WERI-Rb-1 (cell line): ENCODE measurements around the gene UVRAG.
A peak's percentile ranks its signal among the peaks of the same experiment; 100 is the strongest.

Experiments
- DNase-seq: peaks from one replicate; pipeline ENCODE4 v3.0.0-alpha.2; 2020
- H3K27ac ChIP-seq: fragments of 250-450 bp; sonication (Bioruptor Pico); 2 replicates; pipeline ENCODE4 v1.5.1; 2020; ENCODE audit warnings: mild to moderate bottlenecking, moderate library complexity
- H3K27me3 ChIP-seq: fragments of 250-450 bp; sonication (Bioruptor Pico); 2 replicates; pipeline ENCODE4 v1.5.1; 2021; ENCODE audit warnings: mild to moderate bottlenecking, low read depth, moderate library complexity; ENCODE audit not compliant: insufficient read depth, severe bottlenecking
- H3K36me3 ChIP-seq: fragments of 250-450 bp; sonication (Bioruptor Pico); 2 replicates; pipeline ENCODE4 v1.5.1; 2020; ENCODE audit warnings: mild to moderate bottlenecking, moderate library complexity
- H3K4me3 ChIP-seq: 2 replicates; pipeline ENCODE4 v1.5.1; 2011; ENCODE audit warnings: low read depth, mild to moderate bottlenecking, control low read depth, low read length
- H3K9me3 ChIP-seq: fragments of 250-450 bp; sonication (Bioruptor Pico); 2 replicates; pipeline ENCODE4 v1.5.1; 2021; ENCODE audit warnings: mild to moderate bottlenecking, moderate library complexity; ENCODE audit not compliant: severe bottlenecking
- TF ChIP-seq, protein P1 (sequence below): IDR thresholded peaks from 2 replicates; pipeline ENCODE4 v1.5.1; 2011; ENCODE audit warnings: low read depth, mild to moderate bottlenecking, control low read depth, inconsistent platforms, low read length

The UVRAG gene

DNA sequence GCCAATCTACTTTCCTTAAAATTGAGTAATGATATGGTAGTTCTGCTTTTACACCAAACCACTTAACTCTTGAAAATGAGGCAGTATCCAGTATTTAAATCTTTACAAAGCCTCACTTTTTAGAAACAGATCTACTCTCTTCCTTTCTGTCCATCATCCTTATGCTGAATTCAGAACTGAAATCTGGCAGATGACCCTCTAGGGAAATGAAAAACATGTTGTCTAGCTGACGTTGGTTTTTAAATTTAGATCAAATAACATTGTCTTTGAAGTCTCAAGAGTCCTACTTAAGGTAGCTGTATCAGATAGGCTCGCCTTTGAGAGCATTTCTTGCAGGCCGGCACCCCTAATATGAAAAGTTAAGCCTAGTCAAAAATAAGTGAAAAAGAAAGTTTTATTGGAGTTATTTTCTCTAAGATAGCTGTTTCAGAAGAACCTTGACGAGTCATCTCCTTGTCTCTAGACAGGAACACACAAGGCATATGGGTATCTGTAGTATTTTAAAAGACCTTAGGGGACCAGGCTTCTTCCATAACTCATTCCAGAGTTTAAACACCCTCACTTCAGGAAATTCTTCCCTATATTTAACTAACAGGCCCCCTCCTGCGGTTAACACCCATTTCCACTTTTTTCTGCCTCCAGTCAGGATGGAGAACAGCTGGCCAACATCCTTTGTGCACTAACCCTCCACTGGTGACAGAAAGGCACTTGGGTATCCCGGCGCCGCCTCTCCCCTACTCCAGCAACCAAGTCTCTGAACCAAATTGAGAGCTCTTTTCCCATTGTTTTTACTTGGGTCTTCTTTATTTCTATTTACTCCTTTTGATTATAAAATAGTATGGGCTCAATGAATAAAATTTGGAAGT lies 310.1 kb downstream of the UVRAG start:
- DNase-seq, result no peak
- Histone ChIP-seq H3K27ac (no peak overlapping the region), H3K27me3 (no peaks in the 10 kb centered on the region), H3K36me3 (no peaks in the 10 kb centered on the region), H3K4me3 (no peak overlapping the region), H3K9me3 (no peaks in the 10 kb centered on the region)
- TF ChIP-seq, protein P1, sequence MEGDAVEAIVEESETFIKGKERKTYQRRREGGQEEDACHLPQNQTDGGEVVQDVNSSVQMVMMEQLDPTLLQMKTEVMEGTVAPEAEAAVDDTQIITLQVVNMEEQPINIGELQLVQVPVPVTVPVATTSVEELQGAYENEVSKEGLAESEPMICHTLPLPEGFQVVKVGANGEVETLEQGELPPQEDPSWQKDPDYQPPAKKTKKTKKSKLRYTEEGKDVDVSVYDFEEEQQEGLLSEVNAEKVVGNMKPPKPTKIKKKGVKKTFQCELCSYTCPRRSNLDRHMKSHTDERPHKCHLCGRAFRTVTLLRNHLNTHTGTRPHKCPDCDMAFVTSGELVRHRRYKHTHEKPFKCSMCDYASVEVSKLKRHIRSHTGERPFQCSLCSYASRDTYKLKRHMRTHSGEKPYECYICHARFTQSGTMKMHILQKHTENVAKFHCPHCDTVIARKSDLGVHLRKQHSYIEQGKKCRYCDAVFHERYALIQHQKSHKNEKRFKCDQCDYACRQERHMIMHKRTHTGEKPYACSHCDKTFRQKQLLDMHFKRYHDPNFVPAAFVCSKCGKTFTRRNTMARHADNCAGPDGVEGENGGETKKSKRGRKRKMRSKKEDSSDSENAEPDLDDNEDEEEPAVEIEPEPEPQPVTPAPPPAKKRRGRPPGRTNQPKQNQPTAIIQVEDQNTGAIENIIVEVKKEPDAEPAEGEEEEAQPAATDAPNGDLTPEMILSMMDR, result no peak

- Histone ChIP-seq H3K27me3 (no peaks in the 10 kb centered on the region), H3K36me3 (no peaks in the 10 kb centered on the region; the same call in 1 of the 2 replicates), H3K9me3 (no peaks in the 10 kb centered on the region), H3K27ac (no peak overlapping the region), H3K4me3 (no peak overlapping the region)
- TF ChIP-seq, protein P1, result no peak
- no peak for DNase-seq
Observed at GRCh38 chr11:76129729-76130128, 314.7 kb downstream of the UVRAG start.

DNA sequence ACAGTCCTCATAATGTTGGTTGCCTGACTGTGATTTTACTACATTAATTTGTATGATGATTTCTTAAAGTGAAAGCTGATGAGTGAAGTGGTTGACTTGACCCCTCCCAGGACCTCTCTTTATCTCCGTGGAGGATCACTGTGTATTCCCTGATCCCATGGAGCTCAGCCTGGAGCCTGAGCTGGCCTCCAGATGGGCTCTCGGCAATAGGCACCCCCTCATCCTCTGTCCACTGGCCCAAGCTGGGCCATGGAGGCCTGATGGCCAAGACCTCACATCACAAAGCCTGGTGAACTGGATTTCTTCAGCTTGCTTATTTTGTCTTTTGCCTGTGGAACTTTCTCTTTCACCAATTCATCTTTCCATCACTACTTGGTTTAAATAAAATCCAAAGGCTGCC lies 316.1 kb downstream of the UVRAG start:
- no peak overlapping the region for H3K4me3 ChIP-seq
- no peaks in the 10 kb centered on the region for H3K27me3 ChIP-seq
- H3K27ac ChIP-seq, result 0 out of 2 replicates have a peak overlapping the region, but pooled peaks have one; percentile 22
- peak; percentile 32 for DNase-seq
- H3K36me3 ChIP-seq, result no peaks in the 10 kb centered on the region; the same call in 1 of the 2 replicates
- TF ChIP-seq, protein P1, result no peak
- H3K9me3 ChIP-seq, result no peaks in the 10 kb centered on the region

DNA sequence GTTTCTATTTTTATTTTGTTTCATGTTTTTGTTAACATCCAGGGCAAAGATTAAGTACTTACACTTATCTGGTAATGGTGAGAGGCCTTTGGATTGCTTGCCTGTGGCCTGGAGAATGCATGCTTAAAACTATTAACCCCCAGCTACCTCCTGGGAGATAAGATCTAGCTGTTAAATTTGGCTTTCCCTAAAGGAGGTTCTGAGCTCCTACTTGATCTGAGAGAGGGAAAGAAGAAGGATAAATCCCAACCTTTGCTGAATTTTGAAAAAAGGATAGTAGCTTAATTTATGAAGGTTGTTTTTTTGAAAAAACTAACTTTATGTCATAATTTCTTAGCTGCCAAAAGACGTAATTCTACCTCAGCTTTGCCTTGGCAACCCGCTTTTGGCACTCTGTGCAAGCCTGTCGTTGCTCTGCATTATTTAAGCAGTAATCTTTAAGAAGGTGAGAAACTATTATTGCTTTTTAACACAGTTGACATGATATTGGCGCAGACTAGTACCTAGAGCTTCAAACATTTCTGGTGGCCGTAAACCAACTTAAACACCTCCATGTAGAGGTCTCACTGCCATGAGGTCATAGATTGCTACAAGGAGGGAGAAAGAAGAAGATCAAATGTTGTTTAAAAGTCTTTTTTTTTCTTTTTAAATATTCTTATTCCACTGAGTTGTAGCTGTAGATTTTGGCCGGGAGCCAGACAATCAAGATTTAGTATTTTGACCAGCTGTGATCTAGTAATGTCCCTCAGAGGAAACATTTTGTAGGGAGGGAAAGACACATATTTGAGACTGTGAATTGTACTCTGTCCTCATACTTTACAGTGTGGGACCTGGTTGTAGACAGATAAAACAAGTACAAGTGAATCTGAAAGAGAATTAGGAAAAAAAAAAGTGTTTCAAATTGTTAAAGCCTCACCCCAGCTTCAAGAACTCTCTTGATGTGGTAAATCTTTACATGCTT lies 316.9 kb downstream of the UVRAG start:
- Histone ChIP-seq H3K4me3 (no peak overlapping the region), H3K36me3 (no peaks in the 10 kb centered on the region; the same call in 1 of the 2 replicates), H3K27ac (0 out of 2 replicates have a peak overlapping the region, but pooled peaks have one; percentile 22), H3K27me3 (no peaks in the 10 kb centered on the region), H3K9me3 (no peaks in the 10 kb centered on the region)
- TF ChIP-seq, protein P1, result no peak
- no peak for DNase-seq

- H3K27ac ChIP-seq, result no peak overlapping the region
- no peaks in the 10 kb centered on the region for H3K27me3 ChIP-seq
- no peaks in the 10 kb centered on the region; the same call in 1 of the 2 replicates for H3K36me3 ChIP-seq
- H3K9me3 ChIP-seq, result no peaks in the 10 kb centered on the region
- TF ChIP-seq, protein P1, result no peak
- no peak for DNase-seq
- H3K4me3 ChIP-seq, result no peak overlapping the region
Observed at GRCh38 chr11:76134239-76134638, 319.2 kb downstream of the UVRAG start.
